Gastroesophageal sphincter (tissue), 3 donors: ENCODE data around the gene CAMK2N2.

Experiments used
- CTCF ChIP-seq, 4 experiments: fragments of 200-600 bp in 2 of 4; fragments of 450-650 bp in 2 of 4; sonication (generic) in 1 of 4; IDR thresholded peaks; one replicate each; pipeline ENCODE4 v1.5.1; 2017 to 2019; ENCODE audit warnings: antibody characterized with exemption in 4 of 4, mild to moderate bottlenecking in 2 of 4, moderate library complexity in 2 of 4
- EP300 ChIP-seq: sonication (generic); formaldehyde crosslinking; IDR thresholded peaks from one replicate; pipeline ENCODE4 v1.6.1; 2017; ENCODE audit warnings: antibody characterized with exemption, mild to moderate bottlenecking
- POLR2A ChIP-seq, 2 donors: fragments of 450-650 bp; IDR thresholded peaks; one replicate each; pipeline ENCODE4 v1.6.1; 2017; ENCODE audit warnings: antibody characterized with exemption in 2 of 2, mild to moderate bottlenecking in 2 of 2, moderate library complexity in 1 of 2
- POLR2AphosphoS5 ChIP-seq: sonication (generic); formaldehyde crosslinking; IDR thresholded peaks from one replicate; pipeline ENCODE4 v1.6.1; 2017; ENCODE audit warnings: antibody characterized with exemption

GRCh38 chr3:184258926-184259325 is 2.4 kb downstream of the CAMK2N2 start:
- TF ChIP-seq CTCF (IDR thresholded peaks at IDR 0.05) (no peak), POLR2A (IDR thresholded peaks at IDR 0.05) (no peak), EP300 (no peak), POLR2AphosphoS5 (no peak)
